ENCODE measurements around the gene ZBTB7C. TPM values are rescaled to one million over a fixed set of nuclear protein-coding genes. Genes with fewer than 3 reads are reported as not detected.

Gene ZBTB7C
- total RNA-seq, 1 donor from 2014 or later: 15.0 TPM

DNA sequence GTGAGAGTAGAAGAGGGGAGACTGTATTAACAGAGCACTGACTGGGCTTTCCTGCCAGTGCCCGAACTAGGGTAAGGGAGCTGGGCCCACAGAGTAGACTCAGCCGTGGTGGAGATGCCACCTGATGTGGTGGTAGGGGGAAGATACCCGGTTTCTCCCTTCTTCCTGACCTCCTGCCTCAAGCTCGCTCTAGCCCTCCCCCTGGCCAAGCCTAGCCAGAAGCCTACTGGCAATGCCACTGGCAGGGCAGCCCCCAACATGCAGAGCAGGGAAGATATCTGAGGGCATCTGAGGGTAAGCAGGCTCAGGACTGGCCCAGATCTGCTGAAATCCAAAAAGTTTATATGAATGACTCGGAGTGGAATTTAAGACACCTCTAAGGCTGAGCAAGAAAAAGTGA, 316.1 kb downstream of the ZBTB7C start:
- intact Hi-C loops (cut with DNase I): no loop called here
- H3K9me3 ChIP-seq: no peaks in the 10 kb centered on the region
- no peak overlapping the region for H3K4me3 ChIP-seq
- H3K36me3 ChIP-seq: no peaks in the 10 kb centered on the region
- H3K4me1 ChIP-seq: no peaks in the 10 kb centered on the region
- no peaks in the 10 kb centered on the region for H3K27me3 ChIP-seq (ENCODE audit: low read depth)
- H3K27ac ChIP-seq: no peak overlapping the region
- no peak for ATAC-seq
- no peak for DNase-seq
- no peak for TF ChIP-seq CTCF (IDR thresholded peaks at IDR 0.05)

GRCh38 chr18:48091869-48092497, 317.2 kb downstream of the ZBTB7C start:
- ATAC-seq (no peak), DNase-seq (no peak)
- Histone ChIP-seq H3K36me3 (no peaks in the 10 kb centered on the region), H3K4me1 (no peaks in the 10 kb centered on the region), H3K4me3 (no peak overlapping the region), H3K9me3 (no peaks in the 10 kb centered on the region), H3K27me3 (ENCODE audit: low read depth) (no peaks in the 10 kb centered on the region), H3K27ac (no peak overlapping the region)
- no peak for TF ChIP-seq CTCF (IDR thresholded peaks at IDR 0.05)
- intact Hi-C loops (cut with DNase I): no loop called here

DNA sequence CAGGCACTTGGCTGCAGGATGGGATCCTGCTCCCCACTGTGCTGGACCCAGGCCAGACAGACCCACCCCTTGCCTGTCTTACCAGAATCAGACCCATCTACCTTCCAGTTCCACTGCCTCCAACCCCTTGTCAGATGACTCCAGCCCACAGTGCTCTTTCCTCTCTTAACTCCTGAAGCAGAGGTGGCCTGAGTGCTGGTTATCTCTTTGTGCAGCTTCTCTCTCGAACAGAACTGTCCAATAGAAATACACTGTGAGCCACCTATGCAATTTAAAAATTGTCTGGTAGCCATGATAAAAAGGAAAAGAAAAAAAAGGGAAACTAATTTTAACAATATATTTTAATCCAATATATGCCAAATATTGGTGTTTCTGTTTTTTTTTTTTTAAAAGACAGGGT, 318.5 kb downstream of the ZBTB7C start:
- TF ChIP-seq CTCF (IDR thresholded peaks at IDR 0.05): no peak
- Histone ChIP-seq H3K9me3 (no peaks in the 10 kb centered on the region), H3K36me3 (no peaks in the 10 kb centered on the region), H3K4me1 (no peaks in the 10 kb centered on the region), H3K27me3 (ENCODE audit: low read depth) (no peaks in the 10 kb centered on the region), H3K27ac (no peak overlapping the region), H3K4me3 (no peak overlapping the region)
- no peak for ATAC-seq
- DNase-seq: no peak
- intact Hi-C loops (cut with DNase I): no loop called here

DNA sequence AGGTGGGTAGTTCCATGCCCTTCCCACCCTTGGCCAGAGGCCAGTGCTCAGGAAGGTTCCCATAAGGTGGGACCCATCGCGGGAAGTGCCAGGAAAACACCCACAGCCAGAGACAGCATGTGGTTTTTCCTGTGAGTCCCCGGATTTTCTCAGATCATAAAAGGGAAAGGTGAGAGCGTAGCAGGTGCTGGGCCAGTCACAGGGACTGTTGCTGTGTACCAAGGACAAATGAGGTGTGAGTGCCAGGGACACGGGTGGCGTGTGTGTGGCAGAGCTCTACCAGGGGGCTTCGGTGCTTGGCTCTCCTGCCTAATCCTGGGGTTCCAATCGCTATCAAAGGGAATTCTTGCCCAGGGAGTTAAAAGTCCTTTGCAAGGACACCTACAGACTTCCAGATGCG, 319.2 kb downstream of the ZBTB7C start:
- intact Hi-C loops (cut with DNase I): no loop called here
- Histone ChIP-seq H3K27me3 (ENCODE audit: low read depth) (no peaks in the 10 kb centered on the region), H3K9me3 (no peaks in the 10 kb centered on the region), H3K4me3 (no peak overlapping the region), H3K36me3 (no peaks in the 10 kb centered on the region), H3K27ac (no peak overlapping the region), H3K4me1 (no peaks in the 10 kb centered on the region)
- no peak for DNase-seq
- no peak for TF ChIP-seq CTCF (IDR thresholded peaks at IDR 0.05)
- ATAC-seq: no peak

GRCh38 chr18:48085781-48086487, 323.2 kb downstream of the ZBTB7C start:
- no peaks in the 10 kb centered on the region for H3K36me3 ChIP-seq
- H3K27me3 ChIP-seq (ENCODE audit: low read depth): no peaks in the 10 kb centered on the region
- no peak for DNase-seq
- no peaks in the 10 kb centered on the region for H3K4me1 ChIP-seq
- no peaks in the 10 kb centered on the region for H3K9me3 ChIP-seq
- H3K4me3 ChIP-seq: no peak overlapping the region
- no peak for ATAC-seq
- no peak overlapping the region for H3K27ac ChIP-seq
- intact Hi-C loops (cut with DNase I): no loop called here
- TF ChIP-seq CTCF (IDR thresholded peaks at IDR 0.05): no peak

All from lower lobe of right lung (tissue), 2 donors.